WTC11 (cell line): ENCODE measurements around the gene OR12D2. TPM values are rescaled to one million over a fixed set of nuclear protein-coding genes. Genes with fewer than 3 reads are reported as not detected.
"Not testable (repeated sequence)": the region's sequence is repeated elsewhere in the genome, so short reads cannot be mapped to it uniquely, and the experiment has no call there.

ENCODE experiments used
- ATAC-seq: fragments of 200-7000 bp; cut with Tn5 transposase; 2 replicates; pipeline ENCODE4 v1.10.0; 2021; ENCODE audit warnings: mild to moderate bottlenecking, moderate library complexity
- CTCF ChIA-PET: fragments of 300-600 bp; sonication (Branson Sonifier 250); formaldehyde crosslinking; loops from one replicate; lab custom pipeline; 2021; ENCODE audit warnings: antibody characterized with exemption; lab: Charles Lee
- POLR2A ChIA-PET: fragments of 350-600 bp; sonication (Branson Sonifier 250); formaldehyde crosslinking; loops from one replicate; lab custom pipeline; 2021; ENCODE audit warnings: antibody characterized with exemption; lab: Charles Lee
- DNase-seq: peaks from one replicate; pipeline ENCODE4 v3.0.0; 2021; ENCODE audit warnings: low spot score
- H3K27ac Mint-ChIP-seq: 2 replicates; pipeline ENCODE4 v1.8.0; 2021; ENCODE audit warnings: mixed read lengths
- H3K27me3 Mint-ChIP-seq: 2 replicates; pipeline ENCODE4 v1.8.0; 2021; ENCODE audit warnings: low read depth, mild to moderate bottlenecking, moderate library complexity, mixed read lengths
- H3K36me3 Mint-ChIP-seq: 2 replicates; pipeline ENCODE4 v1.8.0; 2021; ENCODE audit warnings: mixed read lengths
- H3K4me1 Mint-ChIP-seq: 2 replicates; pipeline ENCODE4 v1.8.0; 2022; ENCODE audit warnings: mixed read lengths
- H3K4me3 Mint-ChIP-seq: 2 replicates; pipeline ENCODE4 v1.8.0; 2021; ENCODE audit warnings: mild to moderate bottlenecking, moderate library complexity, mixed read lengths
- H3K9me3 Mint-ChIP-seq: 2 replicates; pipeline ENCODE4 v1.8.0; 2021; ENCODE audit warnings: mixed read lengths
- CREB1 ChIP-seq: sonication (generic); formaldehyde crosslinking; IDR thresholded peaks from 2 replicates; pipeline ENCODE4 v1.8.0; 2023; ENCODE audit warnings: mild to moderate bottlenecking, missing genetic modification reagents
- FOXP4 ChIP-seq: sonication (generic); formaldehyde crosslinking; IDR thresholded peaks from 2 replicates; pipeline ENCODE4 v1.8.0; 2022; ENCODE audit warnings: mild to moderate bottlenecking, missing genetic modification reagents
- GABPB1 ChIP-seq: sonication (generic); formaldehyde crosslinking; IDR thresholded peaks from 2 replicates; pipeline ENCODE4 v1.8.1; 2023; ENCODE audit warnings: mild to moderate bottlenecking, missing genetic modification reagents
- GTF2I ChIP-seq: fragments of 250-450 bp; sonication (Bioruptor Pico); conservative IDR thresholded peaks from 2 replicates; pipeline ENCODE4 v1.4.0; 2021; ENCODE audit warnings: mild to moderate bottlenecking
- HMGXB4 ChIP-seq: sonication (generic); formaldehyde crosslinking; IDR thresholded peaks from 2 replicates; pipeline ENCODE4 v1.8.1; 2023; ENCODE audit warnings: mild to moderate bottlenecking, moderate library complexity, missing genetic modification reagents
- IRF2 ChIP-seq: sonication (generic); formaldehyde crosslinking; IDR thresholded peaks from 2 replicates; pipeline ENCODE4 v1.8.0; 2022; ENCODE audit warnings: low read depth, missing genetic modification reagents, borderline replicate concordance
- JAZF1 ChIP-seq: fragments of 250-450 bp; sonication (Bioruptor Pico); IDR thresholded peaks from 2 replicates; pipeline ENCODE4 v1.9.0; 2021; ENCODE audit warnings: moderate library complexity, mild to moderate bottlenecking, inconsistent platforms
- NFYB ChIP-seq: sonication (generic); formaldehyde crosslinking; conservative IDR thresholded peaks from 2 replicates; pipeline ENCODE4 v1.8.0; 2022; ENCODE audit warnings: low read depth, missing genetic modification reagents
- NR1H2 ChIP-seq: sonication (generic); formaldehyde crosslinking; IDR thresholded peaks from 2 replicates; pipeline ENCODE4 v1.9.0; 2021; ENCODE audit warnings: mild to moderate bottlenecking, moderate library complexity, missing genetic modification reagents
- OVOL2 ChIP-seq: fragments of 250-450 bp; sonication (Bioruptor Pico); IDR thresholded peaks from 2 replicates; pipeline ENCODE4 v1.9.0; 2021; ENCODE audit warnings: mild to moderate bottlenecking, borderline replicate concordance
- PRRX2 ChIP-seq: fragments of 250-450 bp; sonication (Bioruptor Pico); IDR thresholded peaks from 2 replicates; pipeline ENCODE4 v1.8.0; 2021; ENCODE audit warnings: mild to moderate bottlenecking
- TP53 ChIP-seq: sonication (generic); formaldehyde crosslinking; IDR thresholded peaks from 2 replicates; pipeline ENCODE4 v1.8.1; 2023; ENCODE audit warnings: mild to moderate bottlenecking, missing genetic modification reagents
- USF1 ChIP-seq: sonication (generic); formaldehyde crosslinking; IDR thresholded peaks from 2 replicates; pipeline ENCODE4 v1.8.0; 2022; ENCODE audit warnings: mild to moderate bottlenecking, missing genetic modification reagents
- ZNF219 ChIP-seq: sonication (generic); formaldehyde crosslinking; IDR thresholded peaks from 2 replicates; pipeline ENCODE4 v1.8.0; 2023; ENCODE audit warnings: missing genetic modification reagents, mild to moderate bottlenecking, borderline replicate concordance
- ZNF232 ChIP-seq: sonication (generic); formaldehyde crosslinking; IDR thresholded peaks from 2 replicates; pipeline ENCODE4 v1.8.0; 2022; ENCODE audit warnings: mild to moderate bottlenecking, missing genetic modification reagents
- ZNF512 ChIP-seq: sonication (generic); formaldehyde crosslinking; IDR thresholded peaks from 2 replicates; pipeline ENCODE4 v1.8.1; 2022; ENCODE audit warnings: missing genetic modification reagents, borderline replicate concordance
- total RNA-seq: library from RNA; stranded (reverse); gene quantifications from 3 replicates; pipeline ENCODE4 v1.2.3, GENCODE V29; 2021
- TF ChIP-seq, protein P1 (sequence below): fragments of 250-450 bp; sonication (Bioruptor Pico); IDR thresholded peaks from 2 replicates; pipeline ENCODE4 v2.1.2; 2022; ENCODE audit warnings: mild to moderate bottlenecking, moderate library complexity

The OR12D2 gene
- total RNA-seq, 1 experiment from 2014 or later: not detected

DNA sequence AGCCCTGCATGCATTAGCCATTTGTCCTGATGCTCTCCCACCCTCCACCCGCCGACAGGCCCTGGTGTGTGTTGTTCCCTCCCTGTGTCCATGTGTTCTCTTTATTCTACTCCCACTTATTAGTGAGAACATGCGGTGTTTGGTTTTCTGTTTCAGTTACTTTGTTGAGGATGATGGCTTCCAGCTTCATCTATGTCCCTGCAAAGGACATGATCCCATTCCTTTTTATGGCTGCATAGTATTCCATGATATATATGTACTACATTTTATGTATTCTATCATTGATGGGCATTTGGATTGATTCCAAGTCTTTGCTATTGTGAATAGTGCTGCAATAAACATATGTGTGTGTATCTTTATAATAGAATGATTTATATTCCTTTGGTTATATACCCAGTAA lies 46.1 kb upstream of the OR12D2 start:
- ATAC-seq, POLR2A ChIA-PET, H3K36me3 Mint-ChIP-seq, H3K27me3 Mint-ChIP-seq, CTCF ChIA-PET, DNase-seq, H3K4me3 Mint-ChIP-seq, H3K4me1 Mint-ChIP-seq, H3K27ac Mint-ChIP-seq: not testable (repeated sequence)
- peaks cover 20% of the 10 kb centered on the region for H3K9me3 Mint-ChIP-seq

DNA sequence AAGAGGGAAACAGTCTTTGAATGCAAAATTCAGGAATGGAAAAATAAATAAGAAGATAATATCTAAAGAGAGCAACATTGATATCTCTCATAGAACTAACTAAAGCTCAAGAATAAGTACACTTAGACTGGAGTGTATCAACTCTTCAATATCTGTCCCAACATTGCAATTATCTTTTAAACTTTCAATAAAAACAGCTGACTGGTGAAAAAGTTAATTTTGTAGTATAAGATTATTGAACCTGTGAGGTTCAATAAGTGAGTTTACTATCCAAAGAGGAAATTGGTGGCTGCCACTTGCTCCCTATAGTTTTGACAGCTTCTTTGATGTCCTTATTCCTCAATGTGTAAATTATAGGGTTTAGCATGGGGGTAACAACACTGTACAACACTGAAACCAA lies 40.5 kb upstream of the OR12D2 start:
- POLR2A ChIA-PET: no interaction called here
- CTCF ChIA-PET: no interaction called here
- Mint-ChIP-seq H3K27ac (no peak overlapping the region), H3K4me3 (no peak overlapping the region), H3K9me3 (peaks cover 17% of the 10 kb centered on the region), H3K36me3 (no peaks in the 10 kb centered on the region), H3K27me3 (peaks cover 3% of the 10 kb centered on the region), H3K4me1 (peaks cover 9% of the 10 kb centered on the region)
- no peak for TF ChIP-seq OVOL2
- TF ChIP-seq, protein P1, sequence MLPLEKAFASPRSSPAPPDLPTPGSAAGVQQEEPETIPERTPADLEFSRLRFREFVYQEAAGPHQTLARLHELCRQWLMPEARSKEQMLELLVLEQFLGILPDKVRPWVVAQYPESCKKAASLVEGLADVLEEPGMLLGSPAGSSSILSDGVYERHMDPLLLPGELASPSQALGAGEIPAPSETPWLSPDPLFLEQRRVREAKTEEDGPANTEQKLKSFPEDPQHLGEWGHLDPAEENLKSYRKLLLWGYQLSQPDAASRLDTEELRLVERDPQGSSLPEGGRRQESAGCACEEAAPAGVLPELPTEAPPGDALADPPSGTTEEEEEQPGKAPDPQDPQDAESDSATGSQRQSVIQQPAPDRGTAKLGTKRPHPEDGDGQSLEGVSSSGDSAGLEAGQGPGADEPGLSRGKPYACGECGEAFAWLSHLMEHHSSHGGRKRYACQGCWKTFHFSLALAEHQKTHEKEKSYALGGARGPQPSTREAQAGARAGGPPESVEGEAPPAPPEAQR: no peak
- ATAC-seq (no peak), DNase-seq (no peak)

- DNase-seq (no peak), ATAC-seq (peak; percentile 55; the same call in 1 of the 2 replicates)
- Mint-ChIP-seq H3K4me3 (no peak overlapping the region), H3K9me3 (peaks cover 10% of the 10 kb centered on the region), H3K36me3 (no peaks in the 10 kb centered on the region), H3K4me1 (peaks cover 9% of the 10 kb centered on the region), H3K27me3 (peaks cover 6% of the 10 kb centered on the region), H3K27ac (no peak overlapping the region)
- ChIA-PET POLR2A (no interaction called here), CTCF (no interaction called here)
- TF ChIP-seq PRRX2 (no peak), USF1 (no peak), TP53 (CRISPR knock-in tag) (no peak), HMGXB4 (no peak), GTF2I (CRISPR knock-in tag) (no peak), FOXP4 (no peak)
Measured at GRCh38 chr6:29355603-29356002, 39.8 kb upstream of the OR12D2 start.

GRCh38 chr6:29368765-29369164 lies 26.7 kb upstream of the OR12D2 start, which contains the start of gene OR5V1:
Gene OR5V1, minus strand, starts transcription at chr6:29368865. Its CDS starts 12,670 bp downstream, at chr6:29356195.
- H3K4me1 Mint-ChIP-seq: no peaks in the 10 kb centered on the region
- no peak within 1 kb of the TSS for H3K4me3 Mint-ChIP-seq
- no peaks in the 10 kb centered on the region for H3K36me3 Mint-ChIP-seq
- H3K9me3 Mint-ChIP-seq: peaks cover 11% of the 10 kb centered on the region
- TF ChIP-seq ZNF232 (CRISPR knock-in tag): no peak
- TF ChIP-seq ZNF512 (CRISPR knock-in tag): no peak
- no peak for TF ChIP-seq NFYB (CRISPR knock-in tag)
- no peak for TF ChIP-seq GABPB1 (CRISPR knock-in tag)
- TF ChIP-seq IRF2 (CRISPR knock-in tag): no peak
- TF ChIP-seq JAZF1 (CRISPR knock-in tag): no peak
- no peak for TF ChIP-seq NR1H2 (CRISPR knock-in tag)
- no peak for TF ChIP-seq CREB1 (CRISPR knock-in tag)
- TF ChIP-seq ZNF219: no peak
- ChIA-PET POLR2A (no interaction called here), CTCF (interaction anchor here (1.5 kb wide), 1 partner anchor 220 kb away, joined by 3 read pairs; no protein-coding TSS in a partner anchor)
- H3K27me3 Mint-ChIP-seq: no peaks in the 10 kb centered on the region
- no peak for ATAC-seq
- DNase-seq: no peak
- no peak within 1 kb of the TSS for H3K27ac Mint-ChIP-seq
